T1000 (cell line): ENCODE measurements around the gene PTPRS.

Source experiments
- DNase-seq: peaks from one replicate; lab custom pipeline; 2025; ENCODE audit warnings: mixed read lengths; lab: John Stamatoyannopoulos, UW

The PTPRS gene

GRCh38 chr19:5308451-5309437 lies 31.9 kb downstream of the PTPRS start:
- no peak for DNase-seq

- no peak for DNase-seq
These were observed 33.0 kb downstream of the PTPRS start for GRCh38 chr19:5307655-5308054.

GRCh38 chr19:5305163-5305562 lies 35.4 kb downstream of the PTPRS start:
- DNase-seq, result no peak

- DNase-seq, result no peak
These were observed 36.1 kb downstream of the PTPRS start for GRCh38 chr19:5304486-5304885.

GRCh38 chr19:5303208-5303607 lies 37.4 kb downstream of the PTPRS start:
- DNase-seq, result no peak

- no peak for DNase-seq
These were observed 38.2 kb downstream of the PTPRS start for GRCh38 chr19:5302396-5302795.

GRCh38 chr19:5299137-5299536 lies 41.5 kb downstream of the PTPRS start:
- no peak for DNase-seq

- DNase-seq, result no peak
These were observed 42.1 kb downstream of the PTPRS start for GRCh38 chr19:5298471-5298901.

GRCh38 chr19:5297272-5297669 lies 43.3 kb downstream of the PTPRS start:
- no peak for DNase-seq

GRCh38 chr19:5296457-5297271 lies 43.9 kb downstream of the PTPRS start:
- DNase-seq, result no peak

GRCh38 chr19:5296021-5296420 lies 44.6 kb downstream of the PTPRS start:
- DNase-seq, result no peak

GRCh38 chr19:5294403-5295160 lies 46.0 kb downstream of the PTPRS start:
- no peak for DNase-seq

GRCh38 chr19:5293612-5294378 lies 46.8 kb downstream of the PTPRS start:
- peak; percentile 61 for DNase-seq

GRCh38 chr19:5292822-5293611 lies 47.6 kb downstream of the PTPRS start:
- peak; percentile 83 for DNase-seq

GRCh38 chr19:5292453-5292821 lies 48.2 kb downstream of the PTPRS start:
- DNase-seq, result no peak

GRCh38 chr19:5291588-5292193 lies 48.9 kb downstream of the PTPRS start:
- DNase-seq, result no peak
